ENCODE measurements around the gene ASS1. TPM values are rescaled to one million over a fixed set of nuclear protein-coding genes. Genes with fewer than 3 reads are reported as not detected.

Gene ASS1
- polyA plus RNA-seq, 1 experiment: 99.5 TPM

GRCh38 chr9:130411566-130411915 is 33.2 kb upstream of the ASS1 start:
- no peak overlapping the region for H3K27ac ChIP-seq (ENCODE audit: low read depth, low read length)
- H3K4me3 ChIP-seq (ENCODE audit: low read depth, low read length): no peak overlapping the region
- TF ChIP-seq, protein P1, sequence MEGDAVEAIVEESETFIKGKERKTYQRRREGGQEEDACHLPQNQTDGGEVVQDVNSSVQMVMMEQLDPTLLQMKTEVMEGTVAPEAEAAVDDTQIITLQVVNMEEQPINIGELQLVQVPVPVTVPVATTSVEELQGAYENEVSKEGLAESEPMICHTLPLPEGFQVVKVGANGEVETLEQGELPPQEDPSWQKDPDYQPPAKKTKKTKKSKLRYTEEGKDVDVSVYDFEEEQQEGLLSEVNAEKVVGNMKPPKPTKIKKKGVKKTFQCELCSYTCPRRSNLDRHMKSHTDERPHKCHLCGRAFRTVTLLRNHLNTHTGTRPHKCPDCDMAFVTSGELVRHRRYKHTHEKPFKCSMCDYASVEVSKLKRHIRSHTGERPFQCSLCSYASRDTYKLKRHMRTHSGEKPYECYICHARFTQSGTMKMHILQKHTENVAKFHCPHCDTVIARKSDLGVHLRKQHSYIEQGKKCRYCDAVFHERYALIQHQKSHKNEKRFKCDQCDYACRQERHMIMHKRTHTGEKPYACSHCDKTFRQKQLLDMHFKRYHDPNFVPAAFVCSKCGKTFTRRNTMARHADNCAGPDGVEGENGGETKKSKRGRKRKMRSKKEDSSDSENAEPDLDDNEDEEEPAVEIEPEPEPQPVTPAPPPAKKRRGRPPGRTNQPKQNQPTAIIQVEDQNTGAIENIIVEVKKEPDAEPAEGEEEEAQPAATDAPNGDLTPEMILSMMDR (IDR thresholded peaks at IDR 0.05; ENCODE audit: low read depth, low read length): no peak
- no peak for DNase-seq (ENCODE audit: low read depth, low spot score)
- H3K9me3 ChIP-seq (ENCODE audit: control insufficient read depth, insufficient read depth, low read length): peaks cover 9% of the 10 kb centered on the region
- H3K27me3 ChIP-seq (ENCODE audit: control insufficient read depth, insufficient read depth, low read length): peaks cover 15% of the 10 kb centered on the region
- ChIA-PET CTCF (no interaction called here), POLR2A (interaction anchor here (0.7 kb wide), 1 partner anchor 86 kb away, joined by 3 read pairs; no protein-coding TSS in a partner anchor)

DNA sequence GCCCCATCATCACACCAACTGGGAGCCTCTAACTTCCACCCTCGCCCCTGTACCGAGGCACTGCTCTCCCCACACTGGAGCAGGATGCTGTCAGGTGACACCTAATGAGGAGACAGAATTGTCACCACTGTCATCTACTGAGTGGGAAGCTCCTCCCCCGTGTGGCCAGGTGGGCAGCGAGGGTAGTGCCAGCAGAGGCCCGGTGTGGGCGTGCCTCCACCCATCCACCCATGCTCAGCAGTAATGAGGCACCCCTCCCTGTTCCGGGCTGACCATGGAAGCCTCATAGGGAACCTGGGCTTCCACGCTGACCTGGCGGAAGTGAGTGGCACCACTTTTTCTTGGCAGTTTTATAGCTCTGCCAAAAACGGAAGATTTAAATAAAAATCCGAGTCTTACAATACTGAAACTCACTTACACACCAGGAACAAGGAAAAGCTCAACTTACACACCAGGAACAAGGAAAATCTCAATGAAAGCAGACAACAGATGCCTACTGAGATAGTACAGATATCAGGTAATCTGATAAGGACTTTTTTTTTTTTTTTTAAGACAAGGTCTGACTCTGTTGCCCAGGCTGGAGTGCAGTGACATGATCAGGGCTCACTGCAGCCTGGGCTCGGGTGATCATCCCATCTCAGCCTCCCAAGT is 30.6 kb upstream of the ASS1 start:
- Histone ChIP-seq H3K27me3 (ENCODE audit: control insufficient read depth, insufficient read depth, low read length) (peaks cover 17% of the 10 kb centered on the region), H3K27ac (ENCODE audit: low read depth, low read length) (no peak overlapping the region), H3K9me3 (ENCODE audit: control insufficient read depth, insufficient read depth, low read length) (peaks cover 3% of the 10 kb centered on the region; the same call in 1 of the 2 replicates), H3K4me3 (ENCODE audit: low read depth, low read length) (no peak overlapping the region)
- CTCF ChIA-PET: no interaction called here
- TF ChIP-seq, protein P1 (IDR thresholded peaks at IDR 0.05; ENCODE audit: low read depth, low read length): no peak
- POLR2A ChIA-PET: no interaction called here
- no peak for DNase-seq (ENCODE audit: low read depth, low spot score)

GRCh38 chr9:130414910-130415746 is 29.6 kb upstream of the ASS1 start:
- DNase-seq (ENCODE audit: low read depth, low spot score): no peak
- Histone ChIP-seq H3K4me3 (ENCODE audit: low read depth, low read length) (no peak overlapping the region), H3K27ac (ENCODE audit: low read depth, low read length) (no peak overlapping the region), H3K27me3 (ENCODE audit: control insufficient read depth, insufficient read depth, low read length) (peaks cover 15% of the 10 kb centered on the region), H3K9me3 (ENCODE audit: control insufficient read depth, insufficient read depth, low read length) (peaks cover 3% of the 10 kb centered on the region; the same call in 1 of the 2 replicates)
- POLR2A ChIA-PET: no interaction called here
- TF ChIP-seq, protein P1 (IDR thresholded peaks at IDR 0.05; ENCODE audit: low read depth, low read length): no peak
- CTCF ChIA-PET: no interaction called here

- no peak overlapping the region for H3K4me3 ChIP-seq (ENCODE audit: low read depth, low read length)
- H3K27ac ChIP-seq (ENCODE audit: low read depth, low read length): no peak overlapping the region
- no peak for DNase-seq (ENCODE audit: low read depth, low spot score)
- TF ChIP-seq, protein P1 (IDR thresholded peaks at IDR 0.05; ENCODE audit: low read depth, low read length): no peak
- CTCF ChIA-PET: interaction anchor here (0.6 kb wide), 1 partner anchor 212 kb away, joined by 4 read pairs; no protein-coding TSS in a partner anchor
- POLR2A ChIA-PET: no interaction called here
- H3K27me3 ChIP-seq (ENCODE audit: control insufficient read depth, insufficient read depth, low read length): peaks cover 20% of the 10 kb centered on the region
- H3K9me3 ChIP-seq (ENCODE audit: control insufficient read depth, insufficient read depth, low read length): peaks cover 3% of the 10 kb centered on the region; the same call in 1 of the 2 replicates
These were observed 27.2 kb upstream of the ASS1 start for GRCh38 chr9:130417602-130418001.

DNA sequence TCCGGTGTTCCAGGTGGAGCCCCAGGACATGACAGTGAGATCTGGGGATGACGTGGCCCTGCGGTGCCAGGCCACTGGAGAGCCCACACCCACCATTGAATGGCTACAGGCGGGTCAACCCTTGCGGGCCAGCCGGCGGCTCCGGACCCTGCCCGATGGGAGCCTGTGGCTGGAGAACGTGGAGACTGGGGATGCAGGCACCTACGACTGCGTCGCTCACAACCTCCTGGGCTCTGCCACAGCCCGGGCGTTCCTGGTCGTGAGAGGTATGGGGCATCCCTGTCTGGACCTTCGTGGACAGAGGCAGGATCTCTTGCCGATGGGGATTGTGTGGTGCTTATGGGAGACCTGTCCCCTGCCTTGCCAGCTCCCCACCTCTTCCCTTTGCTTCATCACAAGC is 26.0 kb upstream of the ASS1 start:
- H3K27ac ChIP-seq (ENCODE audit: low read depth, low read length): no peak overlapping the region
- CTCF ChIA-PET: no interaction called here
- POLR2A ChIA-PET: no interaction called here
- peaks cover 18% of the 10 kb centered on the region for H3K27me3 ChIP-seq (ENCODE audit: control insufficient read depth, insufficient read depth, low read length)
- TF ChIP-seq, protein P1 (IDR thresholded peaks at IDR 0.05; ENCODE audit: low read depth, low read length): no peak
- peaks cover 3% of the 10 kb centered on the region; the same call in 1 of the 2 replicates for H3K9me3 ChIP-seq (ENCODE audit: control insufficient read depth, insufficient read depth, low read length)
- no peak overlapping the region for H3K4me3 ChIP-seq (ENCODE audit: low read depth, low read length)
- no peak for DNase-seq (ENCODE audit: low read depth, low spot score)
